ENCODE measurements around the gene TNP2.

The TNP2 gene

DNA sequence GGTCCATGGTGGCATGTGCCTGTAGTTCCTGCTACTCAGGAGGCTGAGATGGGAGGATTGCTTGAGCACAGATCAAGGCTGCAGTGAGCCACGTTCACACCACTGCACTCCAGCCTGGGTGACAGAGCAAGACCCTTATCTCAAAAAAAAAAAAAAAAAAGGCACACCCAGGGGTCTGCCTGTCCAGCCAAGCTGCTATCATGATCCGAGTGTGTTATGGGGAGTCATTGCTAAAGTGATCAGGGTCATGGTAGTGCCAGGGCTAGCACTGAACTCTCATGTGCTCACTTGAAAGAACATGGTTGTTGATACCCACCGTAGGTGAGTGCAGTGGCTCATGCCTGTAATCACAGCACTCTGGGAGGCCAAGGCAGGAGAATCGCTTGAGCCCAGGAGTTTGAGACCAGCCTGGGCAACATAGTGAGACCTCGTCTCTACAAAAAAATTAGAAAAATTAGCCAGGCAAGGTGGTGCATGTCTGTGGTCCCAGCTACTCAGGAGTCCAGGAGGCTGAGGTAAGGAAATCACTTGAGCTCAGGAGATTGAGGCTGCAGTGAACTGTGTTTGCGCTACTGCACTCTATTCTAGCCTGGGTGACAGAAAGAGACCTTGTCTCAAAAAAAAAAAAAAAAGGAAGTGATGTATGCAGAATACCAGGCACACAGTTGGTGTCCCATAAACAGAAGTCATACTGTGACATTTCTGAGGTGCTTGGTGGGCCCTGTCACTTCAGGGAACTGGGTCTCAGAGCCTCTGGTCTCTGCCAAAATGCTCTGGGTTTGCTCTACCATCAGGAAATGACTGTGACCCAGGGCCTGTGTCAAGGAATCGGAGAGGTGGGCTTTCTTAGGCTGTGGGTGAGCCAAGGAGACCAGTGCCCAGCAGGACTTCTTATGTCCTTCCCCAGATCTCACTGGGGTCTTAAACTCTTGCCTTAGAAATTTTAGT lies 9.8 kb upstream of the TNP2 start:
- no peak for DNase-seq (ENCODE audit: low read depth in 1 of 2, low spot score in 1 of 2)

GRCh38 chr16:11277607-11278337 lies 8.6 kb upstream of the TNP2 start:
- DNase-seq (ENCODE audit: low read depth in 1 of 2, low spot score in 1 of 2) = no peak

DNA sequence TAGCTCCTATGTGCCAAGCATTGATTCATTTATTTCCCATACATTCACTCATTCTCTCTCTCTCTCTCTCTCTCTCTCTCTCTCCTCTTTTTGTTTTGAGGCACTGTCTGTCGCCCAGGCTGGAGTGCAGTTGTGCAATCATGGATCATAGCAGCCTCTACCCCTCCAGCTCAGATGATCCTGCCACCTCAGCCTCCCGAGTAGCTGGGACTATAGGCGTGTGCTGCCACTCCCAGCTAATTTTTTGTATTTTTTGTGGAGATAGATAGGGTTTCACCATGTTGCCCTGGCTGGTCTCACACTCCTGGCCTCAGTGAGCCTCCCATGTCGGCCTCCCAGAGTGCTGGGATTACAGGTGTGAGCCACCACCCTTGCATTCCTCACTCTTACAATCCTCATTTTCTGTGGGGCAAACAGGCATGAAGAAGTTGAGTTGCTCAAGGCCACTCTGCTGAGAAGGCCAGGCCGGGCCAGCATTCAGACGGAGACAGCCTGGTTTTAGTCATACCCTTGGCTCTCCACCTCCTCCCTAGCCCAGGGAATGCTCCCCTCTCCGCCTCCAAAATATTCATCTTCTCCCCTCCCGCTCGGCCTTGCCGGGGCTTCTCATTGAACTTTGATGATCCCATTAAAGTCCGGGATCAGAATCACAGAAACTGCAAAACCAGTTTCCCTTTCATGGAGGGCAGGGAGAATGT lies 7.9 kb upstream of the TNP2 start:
- DNase-seq (ENCODE audit: low read depth in 1 of 2, low spot score in 1 of 2) = no peak

DNA sequence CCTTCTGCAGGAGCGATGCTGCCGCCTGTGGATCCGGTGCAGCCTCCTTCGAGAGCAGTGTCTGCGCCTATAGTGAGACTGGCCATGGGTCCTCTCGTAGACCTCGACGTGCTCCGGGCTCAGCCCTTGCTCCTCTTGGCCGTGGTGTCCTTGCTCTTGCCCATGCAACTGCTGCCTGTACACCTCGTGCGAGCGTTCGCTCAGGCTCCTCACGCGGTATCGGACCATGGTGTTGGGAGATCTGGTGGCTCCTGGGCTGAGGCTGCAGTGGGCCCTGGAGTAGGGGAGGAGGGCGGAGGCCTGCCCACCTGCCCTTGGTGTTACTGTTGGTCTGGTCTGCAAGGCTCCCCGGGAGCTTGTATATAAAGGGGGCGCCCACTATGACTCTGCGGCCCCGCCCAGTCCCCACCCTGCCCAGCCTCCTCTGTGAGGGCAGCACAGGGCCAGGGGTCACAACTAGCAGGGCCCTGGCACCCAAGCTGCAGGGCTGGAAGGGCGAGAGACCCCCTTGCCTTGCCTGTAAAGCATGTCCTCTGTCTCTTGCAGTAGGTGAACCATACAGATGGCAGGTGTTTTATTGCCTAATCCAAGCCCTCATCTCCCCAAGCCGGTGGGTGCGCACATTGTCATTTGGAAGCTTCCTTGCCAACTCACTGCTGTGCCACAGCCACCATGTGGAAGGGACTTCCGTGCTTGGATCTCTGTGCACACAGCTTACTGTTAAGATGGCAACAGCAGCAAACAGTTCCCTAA lies 7.2 kb upstream of the TNP2 start, which contains the start of gene PRM2:
PRM2 (minus strand) TSS at position 338 of the 753 bp plus-strand sequence; CDS start at position 228, 110 bp downstream.
- no peak for DNase-seq (ENCODE audit: low read depth in 1 of 2, low spot score in 1 of 2)

DNA sequence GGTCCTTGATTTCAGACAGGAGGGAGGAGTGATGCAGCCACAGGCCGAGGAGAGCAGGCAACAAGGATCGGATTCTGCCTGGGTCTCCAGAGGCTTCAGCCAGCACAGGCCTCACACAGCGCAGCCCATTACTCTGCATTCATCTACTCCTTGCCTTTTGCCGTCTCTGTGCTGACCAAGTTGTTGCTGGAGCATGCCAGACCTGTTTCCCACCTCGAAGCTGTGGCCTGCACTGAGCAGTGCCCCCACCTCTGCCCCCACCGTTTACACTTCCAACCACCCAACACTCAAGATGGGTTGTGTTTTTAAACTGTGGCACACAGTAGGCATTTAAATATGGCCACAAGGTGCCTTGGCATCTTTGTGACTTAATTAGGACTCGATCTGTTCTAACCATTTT lies 5.8 kb upstream of the TNP2 start:
- no peak for DNase-seq (ENCODE audit: low read depth in 1 of 2, low spot score in 1 of 2)

- DNase-seq (ENCODE audit: low read depth in 1 of 2, low spot score in 1 of 2) = no peak
These were observed 4.7 kb upstream of the TNP2 start for GRCh38 chr16:11273721-11274324.

- no peak for DNase-seq (ENCODE audit: low read depth in 1 of 2, low spot score in 1 of 2)
These were observed 4.0 kb upstream of the TNP2 start, which contains the start of gene PRM3 for GRCh38 chr16:11272921-11273720. Gene PRM3, minus strand, starts transcription at chr16:11273629. Its CDS starts 34 bp downstream, at chr16:11273595.

DNA sequence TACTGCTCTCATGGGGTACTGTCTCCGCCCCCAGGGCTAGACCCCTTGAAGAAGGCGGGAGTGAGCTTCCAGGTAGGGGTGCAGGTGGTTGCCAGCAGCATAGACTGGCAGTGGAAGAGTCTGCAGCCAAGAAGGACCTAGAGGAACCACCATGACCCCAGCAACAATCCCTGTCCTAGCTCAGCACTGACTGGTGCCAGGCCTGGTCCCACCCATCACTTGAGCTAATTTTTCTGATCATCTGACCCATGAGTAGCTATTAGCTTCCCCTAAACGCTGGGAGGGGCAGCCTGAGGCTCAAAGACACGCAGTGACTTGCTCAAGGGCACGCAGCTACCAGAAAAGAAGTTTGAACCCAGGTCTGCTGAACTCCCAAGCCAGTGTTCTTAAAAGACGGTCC lies 3.4 kb upstream of the TNP2 start:
- no peak for DNase-seq (ENCODE audit: low read depth in 1 of 2, low spot score in 1 of 2)

DNA sequence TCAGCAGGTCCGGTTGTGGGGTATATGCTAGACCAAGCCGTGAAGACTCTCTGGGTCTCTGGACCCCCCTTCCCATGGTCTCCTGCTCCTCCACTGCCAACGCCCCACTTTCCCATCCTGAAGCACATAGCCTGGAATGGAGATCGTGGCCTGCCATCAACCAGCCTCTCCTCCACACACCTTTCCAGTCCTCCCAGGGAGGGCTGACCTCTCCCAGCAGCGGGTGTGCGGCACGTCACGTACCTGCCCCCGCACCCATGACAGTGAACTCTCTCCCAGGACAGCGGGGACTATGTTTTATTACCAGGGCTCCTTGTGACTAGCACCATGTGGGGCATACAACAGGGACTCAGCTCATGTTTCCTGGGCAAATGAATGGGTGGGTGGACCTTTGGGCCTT lies 2.5 kb upstream of the TNP2 start:
- DNase-seq (ENCODE audit: low read depth in 1 of 2, low spot score in 1 of 2) = no peak

DNA sequence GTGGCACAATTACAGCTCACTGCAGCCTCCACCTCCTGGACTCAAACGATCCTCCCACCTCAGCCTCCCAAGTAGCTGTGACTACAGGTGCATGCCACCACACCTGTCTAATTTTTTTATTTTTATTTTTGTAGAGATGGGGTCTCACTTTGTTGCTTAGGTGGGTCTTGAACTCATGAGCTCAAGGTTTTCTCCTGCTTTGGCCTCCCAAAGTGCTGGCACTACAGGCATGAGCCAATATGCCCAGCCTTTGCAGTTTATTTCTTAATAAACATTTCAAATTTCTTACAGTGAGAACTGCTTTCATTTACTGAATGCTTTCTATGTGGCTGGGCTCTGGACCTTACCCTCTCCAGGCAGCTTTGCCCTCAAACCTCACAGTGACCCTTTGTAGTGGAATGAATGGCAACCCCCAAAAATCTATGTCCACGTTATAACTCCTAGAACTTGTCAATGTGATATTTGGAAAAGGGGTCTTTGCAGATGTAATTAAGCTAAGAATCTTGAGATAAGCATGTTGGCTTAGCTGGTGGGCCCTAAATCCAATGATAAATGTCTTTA lies 1.6 kb upstream of the TNP2 start:
- DNase-seq (ENCODE audit: low read depth in 1 of 2, low spot score in 1 of 2) = no peak

DNA sequence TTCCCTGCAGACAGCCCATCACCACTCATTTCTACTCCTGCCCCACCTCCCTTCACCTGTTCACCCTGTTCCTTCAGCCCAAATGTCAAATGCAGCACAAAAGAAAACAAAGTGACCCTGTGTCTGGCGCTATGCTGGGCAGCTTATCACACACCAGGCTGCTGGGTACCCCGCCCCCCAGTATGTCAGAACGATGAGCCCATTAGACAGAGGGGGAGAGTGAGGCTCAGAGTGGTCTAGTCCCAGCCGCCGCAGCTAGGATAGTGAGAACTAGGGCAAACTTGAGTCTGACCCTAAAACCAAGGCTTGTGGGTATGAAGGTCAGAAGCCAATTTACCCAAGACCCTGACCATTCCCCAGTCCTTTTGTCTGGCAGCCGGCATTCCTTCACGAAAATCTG lies 4.0 kb downstream of the TNP2 start:
- DNase-seq (ENCODE audit: low read depth in 1 of 2, low spot score in 1 of 2) = no peak

DNA sequence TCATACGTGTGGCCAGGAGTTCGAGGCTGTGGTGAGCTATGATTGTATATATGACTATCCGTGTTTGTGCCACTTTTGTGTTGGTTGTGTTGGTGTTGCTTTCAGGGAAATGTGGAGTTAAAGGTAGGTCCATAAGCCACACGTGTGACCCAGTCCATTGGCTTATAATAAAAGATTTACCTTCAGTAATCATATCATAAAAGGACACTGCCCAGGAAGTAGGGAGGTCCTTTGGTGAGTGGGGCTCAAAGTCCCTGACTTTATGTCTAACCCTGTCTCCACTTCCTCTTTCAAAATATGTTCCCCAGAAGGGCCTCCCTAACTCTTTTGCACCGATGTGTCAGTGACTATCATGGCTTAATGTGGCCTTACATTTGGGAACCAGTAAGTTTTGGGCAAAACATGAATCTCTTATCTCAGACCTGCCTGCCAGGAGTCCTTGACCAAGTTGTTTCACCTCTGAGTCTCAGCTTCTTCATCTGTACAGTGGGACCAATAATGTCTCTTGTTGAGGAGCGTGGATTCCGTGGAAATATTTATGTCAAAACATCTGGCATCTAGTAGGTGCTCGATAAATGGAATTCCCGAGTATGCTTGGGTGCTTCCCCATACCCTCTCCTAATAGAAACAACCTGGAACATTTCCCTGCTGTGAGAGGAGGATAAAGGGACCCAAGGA lies 4.8 kb downstream of the TNP2 start:
- DNase-seq (ENCODE audit: low read depth in 1 of 2, low spot score in 1 of 2) = no peak

DNA sequence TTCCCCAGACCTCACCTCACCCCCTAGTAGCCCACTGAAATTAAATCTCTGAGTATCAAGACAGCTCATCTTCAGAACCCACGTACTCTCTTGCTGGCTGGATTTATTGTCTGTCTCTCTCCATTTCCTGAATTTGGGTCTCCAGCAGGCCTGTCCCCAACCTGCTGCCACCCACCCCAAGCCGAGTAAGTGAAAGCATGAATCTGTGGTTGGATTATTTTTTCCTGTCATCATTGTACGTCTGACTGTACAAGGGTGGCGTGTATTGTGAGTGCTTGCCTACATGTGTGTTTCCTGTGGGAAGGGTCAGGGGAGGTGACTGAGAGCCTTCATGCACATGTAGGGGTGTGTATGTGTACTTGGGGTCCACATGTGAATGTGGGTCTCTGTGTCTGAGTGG lies 5.4 kb downstream of the TNP2 start:
- no peak for DNase-seq (ENCODE audit: low read depth in 1 of 2, low spot score in 1 of 2)

GRCh38 chr16:11262915-11263314 lies 6.2 kb downstream of the TNP2 start:
- no peak for DNase-seq (ENCODE audit: low read depth in 1 of 2, low spot score in 1 of 2)

- DNase-seq (ENCODE audit: low read depth in 1 of 2, low spot score in 1 of 2) = no peak
These were observed 8.5 kb downstream of the TNP2 start for GRCh38 chr16:11260596-11260966.

- no peak for DNase-seq (ENCODE audit: low read depth in 1 of 2, low spot score in 1 of 2)
These were observed 9.2 kb downstream of the TNP2 start for GRCh38 chr16:11259655-11260595.
